Endothelial cell of umbilical vein (primary cell): Measurements from ENCODE around the gene RTKN2. TPM values are rescaled to one million over a fixed set of nuclear protein-coding genes. Genes with fewer than 3 reads are reported as not detected.

Experiments
- BruUV-seq: library from RNA; stranded (reverse); fragments of 400-500 nt; replicated peaks from 2 replicates; lab custom pipeline; 2021; lab: Mats Ljungman, UMichigan
- CTCF ChIA-PET: fragments of 300-600, 350-600 bp; sonication (Branson Sonifier 250); formaldehyde crosslinking; loops from one replicate; lab custom pipeline; 2021; ENCODE audit warnings: antibody characterized with exemption, inconsistent platforms; lab: Charles Lee
- POLR2A ChIA-PET: fragments of 300-600, 350-600 bp; sonication (Branson Sonifier 250); formaldehyde crosslinking; loops from one replicate; lab custom pipeline; 2021; ENCODE audit warnings: antibody characterized with exemption, inconsistent platforms; lab: Charles Lee
- DNase-seq: peaks from one replicate; pipeline ENCODE4 v3.0.0-alpha.2; 2011; ENCODE audit warnings: low read depth, low spot score
- FAIRE-seq: peaks from 2 replicates; lab custom pipeline; 2011; peaks lifted over from hg19 to GRCh38; lab: Jason Lieb, UNC
- H2AFZ ChIP-seq: 2 replicates; pipeline ENCODE4 v1.6.0; 2012; ENCODE audit warnings: low read depth, low read length, control low read depth, inconsistent platforms
- H3K27ac ChIP-seq: 2 replicates; pipeline ENCODE4 v1.5.1; 2011; ENCODE audit warnings: low read depth, mild to moderate bottlenecking, control low read depth, low read length, moderate library complexity; ENCODE audit not compliant: insufficient read depth
- H3K27me3 ChIP-seq, 2 experiments: 2 replicates each; pipeline versions ENCODE4 v1.6.0 to v1.6.1; 2011; ENCODE audit warnings: low read length in 2 of 2, mixed read lengths in 1 of 2; ENCODE audit not compliant: control insufficient read depth in 2 of 2, insufficient read depth in 2 of 2
- H3K36me3 ChIP-seq, 2 experiments: 2 replicates in 1 of 2; 3 replicates in 1 of 2; pipeline ENCODE4 v1.5.1; 2011; ENCODE audit warnings: low read length in 2 of 2, mild to moderate bottlenecking in 1 of 2, moderate library complexity in 1 of 2; ENCODE audit not compliant: control insufficient read depth in 2 of 2, insufficient read depth in 2 of 2; ENCODE audit errors: extremely low read depth in 1 of 2
- H3K4me1 ChIP-seq: 3 replicates; pipeline ENCODE4 v1.5.1; 2011; ENCODE audit warnings: mild to moderate bottlenecking, low read length; ENCODE audit not compliant: control insufficient read depth, insufficient read depth; ENCODE audit errors: extremely low read depth
- H3K4me2 ChIP-seq: 2 replicates; pipeline ENCODE4 v1.6.1; 2011; ENCODE audit warnings: low read length, control low read depth, mixed read lengths; ENCODE audit not compliant: insufficient read depth
- H3K4me3 ChIP-seq, 3 experiments: fragments of 200-600 bp in 1 of 3; sonication (generic), shearing (Covaris generic) in 1 of 3; replicated peaks in 1 of 3; 2 replicates each; pipeline ENCODE4 v1.5.1; 2011 to 2016; ENCODE audit warnings: control low read depth in 3 of 3, low read length in 3 of 3, mild to moderate bottlenecking in 2 of 3, inconsistent platforms in 1 of 3, low read depth in 1 of 3, moderate library complexity in 1 of 3; ENCODE audit not compliant: insufficient read depth in 1 of 3
- H3K79me2 ChIP-seq: 2 replicates; pipeline ENCODE4 v1.6.0; 2012; ENCODE audit warnings: low read length, inconsistent platforms; ENCODE audit not compliant: control insufficient read depth, insufficient read depth
- H3K9ac ChIP-seq: replicated peaks from 2 replicates; pipeline ENCODE3; 2011; ENCODE audit warnings: low read length, control low read depth; ENCODE audit not compliant: insufficient read depth; ENCODE audit errors: extremely low read depth
- H3K9me1 ChIP-seq: replicated peaks from 3 replicates; pipeline ENCODE4 v1.6.0; 2011; ENCODE audit warnings: mild to moderate bottlenecking, low read length; ENCODE audit not compliant: control insufficient read depth, insufficient read depth; ENCODE audit errors: extremely low read depth
- H3K9me3 ChIP-seq: replicated peaks from 2 replicates; pipeline ENCODE4 v1.5.1; 2012; ENCODE audit warnings: low read length, inconsistent platforms; ENCODE audit not compliant: control insufficient read depth, insufficient read depth
- H4K20me1 ChIP-seq: replicated peaks from 2 replicates; pipeline ENCODE3; 2011; ENCODE audit warnings: mild to moderate bottlenecking, low read length; ENCODE audit not compliant: control insufficient read depth, insufficient read depth; ENCODE audit errors: extremely low read depth
- EZH2 ChIP-seq: IDR thresholded peaks from 2 replicates; pipeline ENCODE4 v1.6.1; 2012; ENCODE audit warnings: borderline replicate concordance, low read depth, mild to moderate bottlenecking, moderate library complexity, low read length, inconsistent platforms; ENCODE audit not compliant: severe bottlenecking
- FOS ChIP-seq: IDR thresholded peaks from 2 replicates; pipeline ENCODE4 v1.6.1; 2011; ENCODE audit warnings: mild to moderate bottlenecking, low read length, moderate library complexity, borderline replicate concordance; ENCODE audit not compliant: insufficient read depth
- GATA2 ChIP-seq: IDR thresholded peaks from 2 replicates; pipeline ENCODE4 v1.7.0; 2011; ENCODE audit warnings: low read depth, mild to moderate bottlenecking, moderate library complexity, mixed read lengths, low read length; ENCODE audit not compliant: insufficient read length, insufficient read depth
- JUN ChIP-seq: IDR thresholded peaks from 2 replicates; pipeline ENCODE4 v1.6.1; 2011; ENCODE audit warnings: borderline replicate concordance, low read depth; ENCODE audit not compliant: insufficient read length, insufficient read depth
- MYC ChIP-seq: IDR thresholded peaks from one replicate; pipeline ENCODE4 v1.6.1; 2011; ENCODE audit warnings: mild to moderate bottlenecking, low read depth, low read length
- POLR2A ChIP-seq: IDR thresholded peaks from 2 replicates; pipeline ENCODE4 v1.6.1; 2012; ENCODE audit warnings: low read depth, mild to moderate bottlenecking, control low read depth, low read length
- POLR2AphosphoS5 ChIP-seq: IDR thresholded peaks from 2 replicates; pipeline ENCODE4 v1.6.1; 2012; ENCODE audit warnings: low read depth, mild to moderate bottlenecking, control low read depth, low read length, moderate library complexity; ENCODE audit not compliant: insufficient read depth
- dilution Hi-C: fragments of 300-500 bp; cut with MboI; formaldehyde crosslinking; loops from one replicate; pipeline ENCODE4 v1.15.0; 2019; ENCODE audit warnings: low sequenced_read_pairs; ENCODE audit not compliant: extremely low pct_ligation_motif_present
- intact Hi-C: fragments of 100-400 bp; cut with micrococcal nuclease; formaldehyde crosslinking; loops from one replicate; pipeline ENCODE4 v1.10.0; 2022
- polyA plus RNA-seq, 4 experiments: library from polyadenylated mRNA; depleted of rRNA in 3 of 4; stranded (reverse) in 3 of 4; unstranded in 1 of 4; fragments of >200 nt; gene quantifications; 2 replicates each; pipeline versions ENCODE4 v1.2.1 to v1.2.3, GENCODE V29; 2011 to 2012; ENCODE audit warnings: missing spikeins in 1 of 4
- total RNA-seq: library from RNA; stranded (reverse); gene quantifications from 2 replicates; pipeline ENCODE4 v1.2.3, GENCODE V29; 2021
- TF ChIP-seq, protein P1 (sequence below), 2 donors: IDR thresholded peaks; 1 replicate in 1 of 2; 2 replicates in 1 of 2; pipeline ENCODE4 v1.5.1; 2011; ENCODE audit warnings: low read length in 2 of 2, mild to moderate bottlenecking in 2 of 2, moderate library complexity in 2 of 2, control low read depth in 1 of 2, inconsistent platforms in 1 of 2, low read depth in 1 of 2; ENCODE audit not compliant: insufficient read depth in 1 of 2; ENCODE audit errors: extremely low read depth in 1 of 2
- TF ChIP-seq, protein P2 (sequence below): IDR thresholded peaks from 2 replicates; pipeline ENCODE4 v1.6.1; 2011; ENCODE audit not compliant: insufficient read depth, insufficient read length

RTKN2 gene
- total and polyA plus RNA-seq, 2 donors (not counting 3 experiments of a cell fraction or from before 2014, with no cell fraction given), result 0.65 to 4.8 TPM

- Histone ChIP-seq H3K27me3 (peaks cover 0 to 2% of the 10 kb centered on the region in 2 experiments), H3K79me2 (no peaks in the 10 kb centered on the region), H3K4me1 (peaks cover 11% of the 10 kb centered on the region), H2AFZ (peak overlapping the region; percentile 97), H3K4me3 (peak overlapping the region; percentile 53 to 73 (median 72)), H4K20me1 (no peaks in the 10 kb centered on the region), H3K27ac (no peak overlapping the region), H3K9ac (peak overlapping the region; percentile 61), H3K9me1 (no peaks in the 10 kb centered on the region), H3K36me3 (no peaks in the 10 kb centered on the region), H3K9me3 (no peaks in the 10 kb centered on the region), H3K4me2 (peak overlapping the region; percentile 62)
- intact Hi-C loops (loop anchor here (2.0 to 5.0 kb wide), 5 partner anchors 107 to 889 kb away; partner anchors contain the start of genes EGR2 and ZNF365), dilution Hi-C loops (no loop called here)
- TF ChIP-seq GATA2 (no peak), MYC (no peak), POLR2AphosphoS5 (no peak), FOS (no peak), JUN (no peak), POLR2A (no peak), EZH2 (no peak)
- TF ChIP-seq, protein P1, sequence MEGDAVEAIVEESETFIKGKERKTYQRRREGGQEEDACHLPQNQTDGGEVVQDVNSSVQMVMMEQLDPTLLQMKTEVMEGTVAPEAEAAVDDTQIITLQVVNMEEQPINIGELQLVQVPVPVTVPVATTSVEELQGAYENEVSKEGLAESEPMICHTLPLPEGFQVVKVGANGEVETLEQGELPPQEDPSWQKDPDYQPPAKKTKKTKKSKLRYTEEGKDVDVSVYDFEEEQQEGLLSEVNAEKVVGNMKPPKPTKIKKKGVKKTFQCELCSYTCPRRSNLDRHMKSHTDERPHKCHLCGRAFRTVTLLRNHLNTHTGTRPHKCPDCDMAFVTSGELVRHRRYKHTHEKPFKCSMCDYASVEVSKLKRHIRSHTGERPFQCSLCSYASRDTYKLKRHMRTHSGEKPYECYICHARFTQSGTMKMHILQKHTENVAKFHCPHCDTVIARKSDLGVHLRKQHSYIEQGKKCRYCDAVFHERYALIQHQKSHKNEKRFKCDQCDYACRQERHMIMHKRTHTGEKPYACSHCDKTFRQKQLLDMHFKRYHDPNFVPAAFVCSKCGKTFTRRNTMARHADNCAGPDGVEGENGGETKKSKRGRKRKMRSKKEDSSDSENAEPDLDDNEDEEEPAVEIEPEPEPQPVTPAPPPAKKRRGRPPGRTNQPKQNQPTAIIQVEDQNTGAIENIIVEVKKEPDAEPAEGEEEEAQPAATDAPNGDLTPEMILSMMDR (IDR thresholded peaks at IDR 0.05; ENCODE audit: extremely low read depth in 1 of 2, insufficient read depth in 1 of 2, low read depth in 1 of 2, low read length in 2 of 2), result no peak
- TF ChIP-seq, protein P2, sequence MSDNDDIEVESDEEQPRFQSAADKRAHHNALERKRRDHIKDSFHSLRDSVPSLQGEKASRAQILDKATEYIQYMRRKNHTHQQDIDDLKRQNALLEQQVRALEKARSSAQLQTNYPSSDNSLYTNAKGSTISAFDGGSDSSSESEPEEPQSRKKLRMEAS, result no peak
- DNase-seq, result no peak
- no peak for FAIRE-seq
- ChIA-PET POLR2A (no interaction called here), CTCF (interaction anchor here (0.8 to 1.6 kb wide), 7 partner anchors 11 to 816 kb away, joined by 3 to 5 read pairs (median 3); no protein-coding TSS in a partner anchor)
- BruUV-seq, result TSS peak; percentile 47
These were observed 631 bp downstream of the RTKN2 start for GRCh38 chr10:62268027-62268398.
